Uterus (tissue), 4 donors: Measurements from ENCODE around the gene EHD1. TPM values are rescaled to one million over a fixed set of nuclear protein-coding genes. Genes with fewer than 3 reads are reported as not detected.

Experiments used
- DNase-seq, 2 donors: peaks; one replicate each; pipeline ENCODE4 v3.0.0-alpha.2; 2019 to 2020
- H3K27ac ChIP-seq, 2 donors: fragments of 200-600 bp; sonication (generic); 1 replicate in 1 of 2; 2 replicates in 1 of 2; pipeline ENCODE4 v1.5.1; 2016 to 2018
- H3K27me3 ChIP-seq, 2 donors: fragments of 200-600 bp; sonication (generic); one replicate each; pipeline ENCODE4 v1.5.1; 2018 to 2019; ENCODE audit warnings: control low read depth in 1 of 2
- H3K36me3 ChIP-seq, 2 donors: fragments of 200-600 bp; sonication (generic); one replicate each; pipeline ENCODE4 v1.5.1; 2019; ENCODE audit warnings: control low read depth in 1 of 2
- H3K4me1 ChIP-seq, 2 donors: fragments of 200-600 bp; sonication (generic); one replicate each; pipeline ENCODE4 v1.5.1; 2018 to 2019; ENCODE audit warnings: control low read depth in 1 of 2
- H3K4me3 ChIP-seq, 2 donors: fragments of 200-600 bp; sonication (generic); 1 replicate in 1 of 2; 2 replicates in 1 of 2; pipeline ENCODE4 v1.5.1; 2018 to 2019; ENCODE audit warnings: mild to moderate bottlenecking in 1 of 2
- H3K9me3 ChIP-seq, 2 donors: fragments of 200-600 bp; sonication (generic); one replicate each; pipeline ENCODE4 v1.5.1; 2019; ENCODE audit warnings: control low read depth in 1 of 2
- POLR2A ChIP-seq, 2 donors: fragments of 450-650 bp; IDR thresholded peaks; one replicate each; pipeline ENCODE4 v1.6.1; 2016; ENCODE audit warnings: antibody characterized with exemption in 2 of 2, mild to moderate bottlenecking in 1 of 2, moderate library complexity in 1 of 2
- intact Hi-C: fragments of 100-400 bp; cut with DNase I; formaldehyde crosslinking; loops from one replicate; pipeline ENCODE4 v1.15.1; 2023; ENCODE audit warnings: low total_unique reads
- total RNA-seq, 4 donors: library from RNA; depleted of rRNA in 3 of 4; stranded (reverse); fragments of >200 nt in 3 of 4; gene quantifications; one replicate each; pipeline versions ENCODE4 v1.1.0 to v1.2.4, GENCODE V29; 2014 to 2023
- TF ChIP-seq, protein P1 (sequence below), 4 experiments: fragments of 200-600 bp in 2 of 4; fragments of 450-650 bp in 2 of 4; sonication (generic) in 2 of 4; IDR thresholded peaks; one replicate each; pipeline ENCODE4 v1.5.1; 2016 to 2019; ENCODE audit warnings: antibody characterized with exemption in 4 of 4, mild to moderate bottlenecking in 2 of 4, moderate library complexity in 1 of 4
- donor health status: DM: yes; HTN: yes; CAD: no.

EHD1 gene
- total RNA-seq, 4 donors from 2014 or later: 3.5 to 78.7 (median 36.9) TPM

DNA sequence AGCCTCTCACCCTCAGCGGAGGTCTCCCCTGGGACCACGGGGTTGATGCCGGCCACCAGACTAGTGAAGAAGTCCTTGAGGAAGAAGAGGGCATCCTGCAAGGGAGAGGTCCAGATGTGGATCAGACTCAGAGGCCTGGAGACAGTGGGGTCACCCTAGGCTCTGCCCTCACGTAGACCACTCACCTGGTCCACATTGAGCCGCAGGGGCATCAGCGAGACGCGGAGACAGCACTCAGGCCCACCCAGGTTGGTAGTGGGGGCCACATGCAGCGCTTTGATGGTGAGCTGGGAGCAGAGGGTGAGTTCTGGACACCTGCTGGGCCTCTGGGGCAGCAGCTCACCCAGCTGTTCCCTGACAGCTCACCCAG is 19.6 kb upstream of the EHD1 start:
- TF ChIP-seq, protein P1, sequence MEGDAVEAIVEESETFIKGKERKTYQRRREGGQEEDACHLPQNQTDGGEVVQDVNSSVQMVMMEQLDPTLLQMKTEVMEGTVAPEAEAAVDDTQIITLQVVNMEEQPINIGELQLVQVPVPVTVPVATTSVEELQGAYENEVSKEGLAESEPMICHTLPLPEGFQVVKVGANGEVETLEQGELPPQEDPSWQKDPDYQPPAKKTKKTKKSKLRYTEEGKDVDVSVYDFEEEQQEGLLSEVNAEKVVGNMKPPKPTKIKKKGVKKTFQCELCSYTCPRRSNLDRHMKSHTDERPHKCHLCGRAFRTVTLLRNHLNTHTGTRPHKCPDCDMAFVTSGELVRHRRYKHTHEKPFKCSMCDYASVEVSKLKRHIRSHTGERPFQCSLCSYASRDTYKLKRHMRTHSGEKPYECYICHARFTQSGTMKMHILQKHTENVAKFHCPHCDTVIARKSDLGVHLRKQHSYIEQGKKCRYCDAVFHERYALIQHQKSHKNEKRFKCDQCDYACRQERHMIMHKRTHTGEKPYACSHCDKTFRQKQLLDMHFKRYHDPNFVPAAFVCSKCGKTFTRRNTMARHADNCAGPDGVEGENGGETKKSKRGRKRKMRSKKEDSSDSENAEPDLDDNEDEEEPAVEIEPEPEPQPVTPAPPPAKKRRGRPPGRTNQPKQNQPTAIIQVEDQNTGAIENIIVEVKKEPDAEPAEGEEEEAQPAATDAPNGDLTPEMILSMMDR (IDR thresholded peaks at IDR 0.05): no peak
- TF ChIP-seq POLR2A (IDR thresholded peaks at IDR 0.05): no peak
- Histone ChIP-seq H3K27ac (no peak overlapping the region), H3K9me3 (no peaks in the 10 kb centered on the region), H3K4me1 (no peaks in the 10 kb centered on the region), H3K27me3 (no peaks in the 10 kb centered on the region), H3K4me3 (no peak overlapping the region), H3K36me3 (no peaks in the 10 kb centered on the region)
- intact Hi-C loops: no loop called here
- no peak for DNase-seq

DNA sequence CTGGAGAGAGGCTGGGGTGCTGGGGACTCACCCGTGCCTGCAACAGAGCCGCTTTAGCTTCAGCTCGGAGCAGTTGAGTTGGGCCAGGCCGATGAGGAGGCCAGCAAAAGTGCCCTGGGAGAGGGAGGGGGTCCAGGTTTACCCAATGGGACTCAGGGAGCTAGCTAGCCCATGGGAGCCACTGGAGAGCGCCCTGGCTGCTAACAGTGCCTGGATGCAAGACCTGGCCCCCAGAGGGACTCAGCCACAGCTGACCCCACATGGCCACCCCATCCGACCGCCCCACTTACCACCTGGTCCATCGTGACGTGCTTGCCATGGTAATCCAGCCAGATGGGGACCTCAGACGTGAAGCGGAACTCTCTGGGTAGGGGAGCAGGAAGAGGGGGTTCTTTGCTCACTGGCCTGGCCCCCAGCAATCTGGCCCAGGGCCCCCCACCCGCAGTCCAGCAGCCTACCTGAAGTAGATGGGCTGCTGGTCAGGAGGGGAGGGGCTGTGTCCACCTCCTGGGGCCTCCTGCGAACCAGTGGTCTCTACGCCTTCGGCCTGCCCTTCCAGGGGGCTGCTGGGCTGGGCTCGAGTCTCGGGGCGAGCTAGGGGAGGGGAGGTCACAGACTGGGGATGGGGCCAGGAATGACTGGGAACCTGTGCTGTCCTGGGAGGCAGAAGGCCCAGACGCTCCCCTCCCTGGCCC is 19.1 kb upstream of the EHD1 start:
- Histone ChIP-seq H3K4me3 (no peak overlapping the region), H3K27ac (no peak overlapping the region), H3K9me3 (no peaks in the 10 kb centered on the region), H3K27me3 (no peaks in the 10 kb centered on the region), H3K4me1 (no peaks in the 10 kb centered on the region), H3K36me3 (no peaks in the 10 kb centered on the region)
- TF ChIP-seq POLR2A (IDR thresholded peaks at IDR 0.05): no peak
- TF ChIP-seq, protein P1 (IDR thresholded peaks at IDR 0.05): no peak
- intact Hi-C loops: no loop called here
- DNase-seq: no peak

DNA sequence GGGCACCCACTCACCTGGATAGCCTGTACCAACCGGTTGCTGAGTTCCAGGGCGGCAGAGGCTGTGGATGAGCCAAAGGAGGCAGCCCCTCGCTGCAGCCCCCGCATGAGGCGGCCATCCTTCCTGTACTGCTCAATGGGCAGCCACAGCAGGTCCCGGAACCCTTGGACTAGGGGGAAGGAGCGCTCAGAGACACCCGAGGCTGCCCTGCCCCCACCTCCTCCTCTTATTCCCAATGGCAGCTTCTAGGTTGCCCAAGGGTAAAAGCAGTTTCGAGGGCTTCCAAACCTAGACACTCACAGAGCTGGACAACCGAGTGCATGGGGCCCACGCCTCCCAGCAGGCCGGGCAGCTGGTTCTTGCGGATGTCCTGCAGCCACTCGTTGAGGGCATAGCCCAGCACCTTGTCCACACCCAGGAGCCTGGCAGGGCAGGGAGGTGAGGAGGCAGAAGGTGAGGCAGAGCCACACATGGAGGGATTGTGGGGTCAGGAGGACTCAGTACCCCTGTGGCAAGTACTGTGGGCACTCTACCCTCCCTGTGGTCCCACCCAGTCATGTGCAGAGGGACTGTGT is 18.1 kb upstream of the EHD1 start:
- H3K27me3 ChIP-seq: no peaks in the 10 kb centered on the region
- no peak for DNase-seq
- no peaks in the 10 kb centered on the region for H3K9me3 ChIP-seq
- H3K4me1 ChIP-seq: no peaks in the 10 kb centered on the region
- H3K27ac ChIP-seq: no peak overlapping the region
- no peak overlapping the region for H3K4me3 ChIP-seq
- intact Hi-C loops: no loop called here
- TF ChIP-seq, protein P1 (IDR thresholded peaks at IDR 0.05): no peak
- TF ChIP-seq POLR2A (IDR thresholded peaks at IDR 0.05): no peak
- no peaks in the 10 kb centered on the region for H3K36me3 ChIP-seq

DNA sequence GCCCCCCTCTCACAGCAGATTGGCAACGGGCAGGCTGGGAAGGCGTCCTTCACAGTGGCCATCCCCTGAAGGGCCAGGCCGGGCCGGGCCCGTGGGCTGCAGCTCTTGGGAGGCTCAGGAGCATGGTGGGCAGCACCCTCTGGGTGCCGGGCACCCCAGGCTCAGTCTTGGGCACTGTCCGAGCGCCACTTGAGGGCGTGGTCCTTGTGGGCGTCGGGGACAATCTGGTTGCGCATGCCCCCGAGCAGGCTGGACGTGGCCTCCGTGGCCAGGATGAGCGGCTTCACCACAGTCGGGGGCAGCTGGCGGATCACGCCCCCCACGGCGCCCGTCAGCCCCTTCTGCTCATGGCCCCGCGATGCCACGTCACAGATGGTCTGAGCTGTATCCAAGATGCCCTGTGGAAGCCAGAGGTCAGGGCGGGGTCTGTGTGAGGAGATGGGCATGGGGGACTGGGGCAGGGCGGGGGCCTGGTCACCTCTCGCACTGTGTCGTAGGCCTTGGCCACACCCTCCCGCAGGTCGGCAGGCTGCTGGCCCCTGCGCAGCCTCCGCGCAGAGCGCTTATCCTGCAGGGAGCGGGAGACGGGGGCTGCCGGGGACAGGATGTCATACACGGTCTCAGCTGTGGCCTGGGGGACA is 16.5 kb upstream of the EHD1 start:
- Histone ChIP-seq H3K4me1 (no peaks in the 10 kb centered on the region), H3K36me3 (no peaks in the 10 kb centered on the region), H3K27ac (no peak overlapping the region), H3K4me3 (no peak overlapping the region), H3K9me3 (no peaks in the 10 kb centered on the region), H3K27me3 (no peaks in the 10 kb centered on the region)
- intact Hi-C loops: no loop called here
- DNase-seq: no peak
- TF ChIP-seq, protein P1 (IDR thresholded peaks at IDR 0.05): no peak

DNA sequence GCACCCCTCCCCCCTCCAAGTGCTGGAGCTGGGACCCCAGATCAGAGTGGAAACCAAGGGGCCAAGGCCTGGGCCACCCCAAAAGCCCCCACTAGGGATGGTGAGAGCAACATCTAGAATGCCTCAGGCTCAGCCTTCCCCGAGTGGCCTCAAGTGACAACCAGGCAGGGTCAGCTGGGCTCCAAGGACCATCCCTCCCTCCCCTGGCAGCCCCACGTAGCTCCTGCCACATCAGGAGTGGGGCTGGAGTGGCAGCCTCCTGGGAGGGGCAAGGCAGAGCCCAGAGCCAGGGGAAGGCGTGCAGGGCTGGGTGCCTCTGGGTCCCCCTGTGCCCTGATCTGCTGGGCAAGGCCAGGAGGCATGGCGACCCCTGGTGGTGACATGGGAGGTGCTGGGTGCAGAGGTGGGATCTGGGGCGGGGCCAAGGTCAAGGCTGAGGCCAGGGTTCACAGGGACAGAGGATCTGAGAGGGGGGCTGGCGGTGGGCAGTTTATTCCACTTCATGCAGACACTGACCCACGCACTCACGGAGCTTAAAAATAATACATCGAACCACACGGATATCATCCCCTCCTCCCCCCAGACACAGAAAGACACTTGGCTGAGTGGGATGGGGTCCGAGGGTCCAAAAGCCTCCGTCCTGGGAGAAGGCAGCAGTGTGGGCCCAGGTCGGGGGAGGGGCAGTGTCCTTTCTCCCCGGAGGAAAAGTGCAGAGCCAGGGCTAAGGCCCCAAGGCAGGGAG is 15.8 kb upstream of the EHD1 start:
- TF ChIP-seq POLR2A (IDR thresholded peaks at IDR 0.05): peak in 1 of 2 donors; percentile 14
- TF ChIP-seq, protein P1 (IDR thresholded peaks at IDR 0.05): peak; percentile 82 to 93 (median 90)
- H3K4me1 ChIP-seq: no peaks in the 10 kb centered on the region
- no peaks in the 10 kb centered on the region for H3K9me3 ChIP-seq
- intact Hi-C loops: no loop called here
- DNase-seq: peak; percentile 80 to 83
- H3K4me3 ChIP-seq: no peak overlapping the region
- H3K27ac ChIP-seq: peak overlapping the region in 1 of 2 donors; percentile 28
- no peaks in the 10 kb centered on the region for H3K36me3 ChIP-seq
- no peaks in the 10 kb centered on the region for H3K27me3 ChIP-seq
